HL-60 (cell line): Measurements from ENCODE around the gene MUSTN1.

Source experiments
- DNase-seq, 2 experiments: peaks; one replicate each; pipeline ENCODE4 v3.0.0-alpha.2; 2010 to 2020; ENCODE audit warnings: low read depth in 1 of 2, low spot score in 1 of 2
- H3K27ac ChIP-seq: fragments of 250-450 bp; sonication (Bioruptor Pico); replicated peaks from 2 replicates; pipeline ENCODE4 v1.5.1; 2020; ENCODE audit warnings: mild to moderate bottlenecking, moderate library complexity
- H3K27me3 ChIP-seq: fragments of 250-450 bp; sonication (Bioruptor Pico); 2 replicates; pipeline ENCODE4 v1.5.1; 2021; ENCODE audit warnings: mild to moderate bottlenecking, moderate library complexity; ENCODE audit not compliant: insufficient read depth, poor library complexity, severe bottlenecking
- H3K4me3 ChIP-seq: replicated peaks from 2 replicates; pipeline ENCODE4 v1.5.1; 2011; ENCODE audit warnings: mild to moderate bottlenecking, control low read depth, low read length; ENCODE audit not compliant: insufficient read depth
- GABPA ChIP-seq: IDR thresholded peaks from 2 replicates; pipeline ENCODE4 v1.6.1; 2012; ENCODE audit warnings: low read depth
- POLR2AphosphoS5 ChIP-seq: IDR thresholded peaks from 2 replicates; pipeline ENCODE4 v1.6.1; 2012; ENCODE audit warnings: low read depth
- REST ChIP-seq: IDR thresholded peaks from 2 replicates; pipeline ENCODE4 v1.6.1; 2012; ENCODE audit warnings: low read depth; ENCODE audit not compliant: insufficient replicate concordance
- SPI1 ChIP-seq: IDR thresholded peaks from 2 replicates; pipeline ENCODE4 v1.6.1; 2012; ENCODE audit warnings: low read depth, mild to moderate bottlenecking, borderline replicate concordance
- TF ChIP-seq, protein P1 (sequence below): IDR thresholded peaks from one replicate; pipeline ENCODE4 v1.5.1; 2011; ENCODE audit warnings: low read length, control low read depth, inconsistent platforms; ENCODE audit not compliant: insufficient read depth

MUSTN1 gene

DNA sequence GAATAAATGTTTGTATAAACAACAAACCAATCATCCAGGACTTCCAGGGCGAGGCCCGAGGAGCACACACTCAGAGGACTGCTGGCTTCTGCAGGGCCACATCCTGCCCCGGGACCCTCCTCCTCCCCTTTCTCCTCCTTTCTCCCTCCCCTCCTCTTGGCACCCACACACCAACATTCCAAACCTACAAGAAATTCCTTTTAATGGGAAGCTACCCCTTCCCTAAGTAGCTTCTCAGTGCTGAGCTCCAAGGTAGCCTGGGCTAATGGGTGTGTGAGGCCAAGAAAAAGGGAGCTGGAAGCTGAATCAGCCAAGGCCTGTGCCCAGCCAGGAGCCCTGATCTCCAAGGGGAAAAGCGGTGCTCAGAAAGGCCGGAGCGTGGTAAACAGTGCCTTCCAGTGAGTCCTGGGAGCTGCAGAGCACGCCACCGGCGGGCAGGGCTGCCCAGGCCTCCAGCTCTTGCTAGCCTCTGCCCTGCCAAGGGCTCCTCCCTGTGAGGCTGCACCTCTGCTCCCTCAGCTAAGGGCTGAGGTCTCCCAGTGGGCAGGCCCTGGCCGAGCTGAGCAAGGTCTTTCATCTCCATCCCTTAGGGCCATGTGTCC is 36.3 kb downstream of the MUSTN1 start:
- DNase-seq: no peak
- H3K27me3 ChIP-seq: no peaks in the 10 kb centered on the region
- no peak overlapping the region for H3K27ac ChIP-seq
- TF ChIP-seq, protein P1, sequence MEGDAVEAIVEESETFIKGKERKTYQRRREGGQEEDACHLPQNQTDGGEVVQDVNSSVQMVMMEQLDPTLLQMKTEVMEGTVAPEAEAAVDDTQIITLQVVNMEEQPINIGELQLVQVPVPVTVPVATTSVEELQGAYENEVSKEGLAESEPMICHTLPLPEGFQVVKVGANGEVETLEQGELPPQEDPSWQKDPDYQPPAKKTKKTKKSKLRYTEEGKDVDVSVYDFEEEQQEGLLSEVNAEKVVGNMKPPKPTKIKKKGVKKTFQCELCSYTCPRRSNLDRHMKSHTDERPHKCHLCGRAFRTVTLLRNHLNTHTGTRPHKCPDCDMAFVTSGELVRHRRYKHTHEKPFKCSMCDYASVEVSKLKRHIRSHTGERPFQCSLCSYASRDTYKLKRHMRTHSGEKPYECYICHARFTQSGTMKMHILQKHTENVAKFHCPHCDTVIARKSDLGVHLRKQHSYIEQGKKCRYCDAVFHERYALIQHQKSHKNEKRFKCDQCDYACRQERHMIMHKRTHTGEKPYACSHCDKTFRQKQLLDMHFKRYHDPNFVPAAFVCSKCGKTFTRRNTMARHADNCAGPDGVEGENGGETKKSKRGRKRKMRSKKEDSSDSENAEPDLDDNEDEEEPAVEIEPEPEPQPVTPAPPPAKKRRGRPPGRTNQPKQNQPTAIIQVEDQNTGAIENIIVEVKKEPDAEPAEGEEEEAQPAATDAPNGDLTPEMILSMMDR: no peak
- TF ChIP-seq POLR2AphosphoS5 (no peak), REST (no peak), GABPA (no peak), SPI1 (no peak)
- no peak overlapping the region for H3K4me3 ChIP-seq

DNA sequence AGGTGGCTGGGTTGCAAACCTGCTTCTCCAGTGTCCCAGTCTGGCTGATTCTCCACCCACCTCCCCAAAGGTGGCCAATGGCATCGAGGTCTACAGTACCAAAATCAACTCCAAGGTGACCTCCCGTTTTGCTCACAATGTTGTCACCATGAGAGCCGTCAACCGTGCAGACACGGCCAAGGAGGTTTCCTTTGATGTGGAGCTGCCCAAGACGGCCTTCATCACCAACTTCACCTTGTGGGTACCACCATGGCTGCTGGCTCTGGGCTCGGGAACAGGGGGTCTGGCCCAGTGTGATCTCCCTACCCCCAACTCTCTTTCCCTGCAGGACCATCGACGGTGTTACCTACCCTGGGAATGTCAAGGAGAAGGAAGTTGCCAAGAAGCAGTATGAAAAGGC is 38.4 kb downstream of the MUSTN1 start:
- H3K27ac ChIP-seq: no peak overlapping the region
- H3K27me3 ChIP-seq: no peaks in the 10 kb centered on the region
- no peak for DNase-seq
- no peak overlapping the region for H3K4me3 ChIP-seq
- TF ChIP-seq SPI1 (no peak), GABPA (no peak), POLR2AphosphoS5 (no peak), REST (no peak)
- TF ChIP-seq, protein P1: no peak

- TF ChIP-seq POLR2AphosphoS5 (no peak), REST (no peak), SPI1 (no peak), GABPA (no peak)
- TF ChIP-seq, protein P1: no peak
- DNase-seq: no peak
- H3K27ac ChIP-seq: no peak overlapping the region
Measured at GRCh38 chr3:52795298-52795900, 39.4 kb downstream of the MUSTN1 start.

More at GRCh38 chr3:52795298-52795900, 39.4 kb downstream of the MUSTN1 start:
- Histone ChIP-seq H3K4me3 (no peak overlapping the region), H3K27me3 (no peaks in the 10 kb centered on the region)
